Measurements from ENCODE around the gene MBTD1.
"Not testable (repeated sequence)": the region's sequence is repeated elsewhere in the genome, so short reads cannot be mapped to it uniquely, and the experiment has no call there.

DNA sequence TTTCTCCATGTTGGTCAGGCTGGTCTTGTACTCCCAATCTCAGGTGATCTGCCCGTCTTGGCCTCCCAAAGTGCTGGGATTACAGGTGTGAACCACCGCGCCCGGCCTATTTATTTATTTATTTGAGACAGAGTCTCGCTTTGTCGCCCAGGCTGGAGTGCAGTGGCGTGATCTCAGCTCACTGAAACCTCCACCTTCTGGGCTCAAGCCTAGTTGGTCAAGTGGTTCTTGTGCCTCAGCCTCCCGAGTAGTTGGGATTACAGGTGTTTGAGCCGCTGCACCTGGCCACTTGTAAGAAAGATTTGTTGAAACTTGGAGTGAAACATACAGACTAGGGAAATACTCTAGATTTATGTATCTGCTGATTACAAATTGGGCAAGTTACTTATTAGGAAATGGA lies 87.8 kb downstream of the MBTD1 start:
- TF ChIP-seq, protein P1, sequence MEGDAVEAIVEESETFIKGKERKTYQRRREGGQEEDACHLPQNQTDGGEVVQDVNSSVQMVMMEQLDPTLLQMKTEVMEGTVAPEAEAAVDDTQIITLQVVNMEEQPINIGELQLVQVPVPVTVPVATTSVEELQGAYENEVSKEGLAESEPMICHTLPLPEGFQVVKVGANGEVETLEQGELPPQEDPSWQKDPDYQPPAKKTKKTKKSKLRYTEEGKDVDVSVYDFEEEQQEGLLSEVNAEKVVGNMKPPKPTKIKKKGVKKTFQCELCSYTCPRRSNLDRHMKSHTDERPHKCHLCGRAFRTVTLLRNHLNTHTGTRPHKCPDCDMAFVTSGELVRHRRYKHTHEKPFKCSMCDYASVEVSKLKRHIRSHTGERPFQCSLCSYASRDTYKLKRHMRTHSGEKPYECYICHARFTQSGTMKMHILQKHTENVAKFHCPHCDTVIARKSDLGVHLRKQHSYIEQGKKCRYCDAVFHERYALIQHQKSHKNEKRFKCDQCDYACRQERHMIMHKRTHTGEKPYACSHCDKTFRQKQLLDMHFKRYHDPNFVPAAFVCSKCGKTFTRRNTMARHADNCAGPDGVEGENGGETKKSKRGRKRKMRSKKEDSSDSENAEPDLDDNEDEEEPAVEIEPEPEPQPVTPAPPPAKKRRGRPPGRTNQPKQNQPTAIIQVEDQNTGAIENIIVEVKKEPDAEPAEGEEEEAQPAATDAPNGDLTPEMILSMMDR (IDR thresholded peaks at IDR 0.05) = not testable (repeated sequence)
- not testable (repeated sequence) for TF ChIP-seq POLR2A (IDR thresholded peaks at IDR 0.05)

All from body of pancreas (tissue), 4 donors.